Hematopoietic multipotent progenitor cell treated with erythropoietin and hydrocortisone succinate and interleukin-3 and kit ligand, for 8 days (in vitro differentiated cells): ENCODE measurements around the gene SF3B6.

ENCODE experiments used
- DNase-seq: peaks from one replicate; pipeline ENCODE4 v3.0.0-alpha.2; 2015

The SF3B6 gene

GRCh38 chr2:24018241-24018640 is 57.9 kb downstream of the SF3B6 start:
- no peak for DNase-seq

DNA sequence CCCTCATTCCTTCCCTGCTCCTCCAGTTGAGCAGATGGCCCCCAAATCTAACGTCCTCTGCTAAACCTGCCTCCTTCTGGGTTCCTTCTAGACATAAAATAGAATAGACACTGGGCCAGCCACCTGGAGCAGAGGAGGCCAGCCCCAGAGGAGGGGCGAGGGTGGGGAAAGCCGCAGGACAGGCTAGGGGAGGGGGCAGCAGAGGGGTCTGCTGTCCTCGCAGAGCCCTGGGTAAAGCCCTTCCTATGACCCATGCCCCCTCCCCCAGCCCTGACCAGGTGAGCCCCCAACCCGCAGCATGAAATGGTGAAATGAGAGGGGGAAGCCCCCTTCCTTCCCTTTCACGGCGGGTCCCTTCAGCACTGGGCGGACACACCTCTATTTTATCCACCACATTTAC is 58.4 kb downstream of the SF3B6 start:
- no peak for DNase-seq
